ENCODE data around the gene PPP2R3B. TPM values are rescaled to one million over a fixed set of nuclear protein-coding genes. Genes with fewer than 3 reads are reported as not detected.

PPP2R3B gene
- polyA plus RNA-seq, 1 donor from 2014 or later = 41.7 TPM

DNA sequence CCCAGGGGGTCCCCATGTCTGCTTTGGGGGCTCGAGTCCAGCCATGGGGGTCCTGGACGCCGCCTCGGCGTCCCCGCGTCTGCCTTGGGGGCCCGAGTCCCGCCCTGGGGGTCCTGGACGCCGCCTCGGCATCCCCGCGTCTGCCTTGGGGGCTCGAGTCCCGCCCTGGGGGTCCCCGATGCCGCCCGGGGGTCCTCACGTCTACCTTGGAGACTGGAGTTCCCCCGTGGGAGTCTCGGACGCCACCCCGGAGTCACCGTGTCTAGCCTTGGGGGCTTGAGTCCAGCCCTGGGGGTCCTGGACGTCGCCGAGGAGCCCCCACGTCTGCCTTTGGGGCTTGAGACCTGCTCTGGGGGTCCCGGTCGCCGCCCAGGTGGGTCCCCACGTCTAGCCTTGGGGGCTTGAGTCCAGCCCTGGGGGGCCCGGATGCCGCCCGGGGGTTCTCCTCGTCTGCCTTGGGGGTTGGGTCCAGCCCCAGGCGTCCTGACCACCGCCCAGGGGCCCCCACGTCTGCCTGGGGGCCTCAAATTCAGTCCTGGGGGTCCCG, 67.1 kb downstream of the PPP2R3B start:
- no peaks in the 10 kb centered on the region for H3K36me3 ChIP-seq (ENCODE audit: insufficient read depth, low read length)
- no peaks in the 10 kb centered on the region for H3F3A ChIP-seq (ENCODE audit: insufficient read depth, low read length, poor library complexity, severe bottlenecking)
- H2AFZ ChIP-seq (ENCODE audit: low read depth, low read length) = no peak overlapping the region
- TF ChIP-seq RAD21 (conservative IDR thresholded peaks at IDR 0.05) = no peak
- no peak for TF ChIP-seq EP300 (conservative IDR thresholded peaks at IDR 0.05; ENCODE audit: poor library complexity, severe bottlenecking)
- TF ChIP-seq TAF1 (IDR thresholded peaks at IDR 0.05; ENCODE audit: low read depth) = no peak
- no peak for TF ChIP-seq EZH2 (IDR thresholded peaks at IDR 0.05; ENCODE audit: borderline replicate concordance, insufficient read depth, low read length, poor library complexity, severe bottlenecking)
- no peak for TF ChIP-seq SMC3 (conservative IDR thresholded peaks at IDR 0.05; ENCODE audit: poor library complexity)
- TF ChIP-seq POLR2AphosphoS5 (IDR thresholded peaks at IDR 0.05) = no peak
- TF ChIP-seq MXI1 (conservative IDR thresholded peaks at IDR 0.05; ENCODE audit: poor library complexity, severe bottlenecking) = no peak
- TF ChIP-seq, protein P1, sequence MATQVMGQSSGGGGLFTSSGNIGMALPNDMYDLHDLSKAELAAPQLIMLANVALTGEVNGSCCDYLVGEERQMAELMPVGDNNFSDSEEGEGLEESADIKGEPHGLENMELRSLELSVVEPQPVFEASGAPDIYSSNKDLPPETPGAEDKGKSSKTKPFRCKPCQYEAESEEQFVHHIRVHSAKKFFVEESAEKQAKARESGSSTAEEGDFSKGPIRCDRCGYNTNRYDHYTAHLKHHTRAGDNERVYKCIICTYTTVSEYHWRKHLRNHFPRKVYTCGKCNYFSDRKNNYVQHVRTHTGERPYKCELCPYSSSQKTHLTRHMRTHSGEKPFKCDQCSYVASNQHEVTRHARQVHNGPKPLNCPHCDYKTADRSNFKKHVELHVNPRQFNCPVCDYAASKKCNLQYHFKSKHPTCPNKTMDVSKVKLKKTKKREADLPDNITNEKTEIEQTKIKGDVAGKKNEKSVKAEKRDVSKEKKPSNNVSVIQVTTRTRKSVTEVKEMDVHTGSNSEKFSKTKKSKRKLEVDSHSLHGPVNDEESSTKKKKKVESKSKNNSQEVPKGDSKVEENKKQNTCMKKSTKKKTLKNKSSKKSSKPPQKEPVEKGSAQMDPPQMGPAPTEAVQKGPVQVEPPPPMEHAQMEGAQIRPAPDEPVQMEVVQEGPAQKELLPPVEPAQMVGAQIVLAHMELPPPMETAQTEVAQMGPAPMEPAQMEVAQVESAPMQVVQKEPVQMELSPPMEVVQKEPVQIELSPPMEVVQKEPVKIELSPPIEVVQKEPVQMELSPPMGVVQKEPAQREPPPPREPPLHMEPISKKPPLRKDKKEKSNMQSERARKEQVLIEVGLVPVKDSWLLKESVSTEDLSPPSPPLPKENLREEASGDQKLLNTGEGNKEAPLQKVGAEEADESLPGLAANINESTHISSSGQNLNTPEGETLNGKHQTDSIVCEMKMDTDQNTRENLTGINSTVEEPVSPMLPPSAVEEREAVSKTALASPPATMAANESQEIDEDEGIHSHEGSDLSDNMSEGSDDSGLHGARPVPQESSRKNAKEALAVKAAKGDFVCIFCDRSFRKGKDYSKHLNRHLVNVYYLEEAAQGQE (IDR thresholded peaks at IDR 0.05; ENCODE audit: borderline replicate concordance) = no peak
- TF ChIP-seq, protein P2, sequence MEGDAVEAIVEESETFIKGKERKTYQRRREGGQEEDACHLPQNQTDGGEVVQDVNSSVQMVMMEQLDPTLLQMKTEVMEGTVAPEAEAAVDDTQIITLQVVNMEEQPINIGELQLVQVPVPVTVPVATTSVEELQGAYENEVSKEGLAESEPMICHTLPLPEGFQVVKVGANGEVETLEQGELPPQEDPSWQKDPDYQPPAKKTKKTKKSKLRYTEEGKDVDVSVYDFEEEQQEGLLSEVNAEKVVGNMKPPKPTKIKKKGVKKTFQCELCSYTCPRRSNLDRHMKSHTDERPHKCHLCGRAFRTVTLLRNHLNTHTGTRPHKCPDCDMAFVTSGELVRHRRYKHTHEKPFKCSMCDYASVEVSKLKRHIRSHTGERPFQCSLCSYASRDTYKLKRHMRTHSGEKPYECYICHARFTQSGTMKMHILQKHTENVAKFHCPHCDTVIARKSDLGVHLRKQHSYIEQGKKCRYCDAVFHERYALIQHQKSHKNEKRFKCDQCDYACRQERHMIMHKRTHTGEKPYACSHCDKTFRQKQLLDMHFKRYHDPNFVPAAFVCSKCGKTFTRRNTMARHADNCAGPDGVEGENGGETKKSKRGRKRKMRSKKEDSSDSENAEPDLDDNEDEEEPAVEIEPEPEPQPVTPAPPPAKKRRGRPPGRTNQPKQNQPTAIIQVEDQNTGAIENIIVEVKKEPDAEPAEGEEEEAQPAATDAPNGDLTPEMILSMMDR (IDR thresholded peaks at IDR 0.05; ENCODE audit: poor library complexity, severe bottlenecking) = no peak
- H3K4me3 ChIP-seq (ENCODE audit: low read length) = peak overlapping the region; percentile 94
- no peaks in the 10 kb centered on the region for H3K27me3 ChIP-seq (ENCODE audit: insufficient read depth, low read depth, low read length)
- peaks cover 8% of the 10 kb centered on the region for H3K79me2 ChIP-seq (replicated peaks; ENCODE audit: insufficient read depth, low read length)
- no peaks in the 10 kb centered on the region for H4K20me1 ChIP-seq (ENCODE audit: insufficient read depth)
- H3K27ac ChIP-seq (ENCODE audit: low read length) = peak overlapping the region; percentile 76
- peak overlapping the region; percentile 42 for H3K4me2 ChIP-seq (ENCODE audit: low read length)
- H3K9ac ChIP-seq (ENCODE audit: low read length) = peak overlapping the region; percentile 90
- no peaks in the 10 kb centered on the region for H3K9me3 ChIP-seq (ENCODE audit: low read length)
- no peaks in the 10 kb centered on the region for H3K9me2 ChIP-seq (ENCODE audit: insufficient read depth, low read length)

- no peaks in the 10 kb centered on the region for H3F3A ChIP-seq (ENCODE audit: insufficient read depth, low read length, poor library complexity, severe bottlenecking)
- no peaks in the 10 kb centered on the region for H4K20me1 ChIP-seq (ENCODE audit: insufficient read depth)
- no peaks in the 10 kb centered on the region for H3K9me2 ChIP-seq (ENCODE audit: insufficient read depth, low read length)
- H3K9ac ChIP-seq (ENCODE audit: low read length) = peak within 1 kb of the TSS; percentile 90
- TF ChIP-seq EZH2 (IDR thresholded peaks at IDR 0.05; ENCODE audit: borderline replicate concordance, insufficient read depth, low read length, poor library complexity, severe bottlenecking) (no peak), RAD21 (conservative IDR thresholded peaks at IDR 0.05) (peak; percentile 59), POLR2AphosphoS5 (IDR thresholded peaks at IDR 0.05) (peak; percentile 81), TAF1 (IDR thresholded peaks at IDR 0.05; ENCODE audit: low read depth) (no peak), EP300 (conservative IDR thresholded peaks at IDR 0.05; ENCODE audit: poor library complexity, severe bottlenecking) (peak; percentile 11), SMC3 (conservative IDR thresholded peaks at IDR 0.05; ENCODE audit: poor library complexity) (peak; percentile 47), MXI1 (conservative IDR thresholded peaks at IDR 0.05; ENCODE audit: poor library complexity, severe bottlenecking) (peak; percentile 85)
- TF ChIP-seq, protein P1 (IDR thresholded peaks at IDR 0.05; ENCODE audit: borderline replicate concordance) = peak; percentile 66
- TF ChIP-seq, protein P2 (IDR thresholded peaks at IDR 0.05; ENCODE audit: poor library complexity, severe bottlenecking) = peak; percentile 77
- H2AFZ ChIP-seq (ENCODE audit: low read depth, low read length) = peak within 1 kb of the TSS; percentile 73
- no peaks in the 10 kb centered on the region for H3K9me3 ChIP-seq (ENCODE audit: low read length)
- H3K27ac ChIP-seq (ENCODE audit: low read length) = peak within 1 kb of the TSS; percentile 84
- peak within 1 kb of the TSS; percentile 42 for H3K4me2 ChIP-seq (ENCODE audit: low read length)
- H3K79me2 ChIP-seq (replicated peaks; ENCODE audit: insufficient read depth, low read length) = peaks cover 8% of the 10 kb centered on the region
- H3K4me3 ChIP-seq (ENCODE audit: low read length) = peak within 1 kb of the TSS; percentile 94
- H3K27me3 ChIP-seq (ENCODE audit: insufficient read depth, low read depth, low read length) = no peaks in the 10 kb centered on the region
- H3K36me3 ChIP-seq (ENCODE audit: insufficient read depth, low read length) = no peaks in the 10 kb centered on the region
These were observed 67.7 kb downstream of the PPP2R3B start, which contains the start of gene GTPBP6 for GRCh38 chrX:318739-319578. Gene GTPBP6, minus strand, starts transcription at chrX:318796. Its CDS starts 9 bp downstream, at chrX:318787.

Measured in neural cell (in vitro differentiated cells).